Chondrocyte (in vitro differentiated cells): ENCODE measurements around the gene SLN. TPM values are rescaled to one million over a fixed set of nuclear protein-coding genes. Genes with fewer than 3 reads are reported as not detected.

Source experiments
- DNase-seq: peaks from one replicate; pipeline ENCODE4 v3.0.0; 2021; ENCODE audit warnings: mixed read lengths, low spot score
- H3K27ac Mint-ChIP-seq: one replicate; pipeline ENCODE4 v1.8.0; 2021; ENCODE audit warnings: mild to moderate bottlenecking, moderate library complexity, mixed read lengths; ENCODE audit not compliant: unreplicated experiment
- H3K27me3 Mint-ChIP-seq: 2 replicates; pipeline ENCODE4 v1.8.0; 2021; ENCODE audit warnings: low read depth, mixed read lengths
- H3K36me3 Mint-ChIP-seq: 2 replicates; pipeline ENCODE4 v1.8.0; 2021; ENCODE audit warnings: low read depth, mixed read lengths
- H3K4me1 Mint-ChIP-seq: 2 replicates; pipeline ENCODE4 v1.8.0; 2021; ENCODE audit warnings: low read depth, mild to moderate bottlenecking, mixed read lengths
- H3K4me3 Mint-ChIP-seq: one replicate; pipeline ENCODE4 v1.8.0; 2021; ENCODE audit warnings: mild to moderate bottlenecking, moderate library complexity, mixed read lengths; ENCODE audit not compliant: unreplicated experiment
- H3K9me3 Mint-ChIP-seq: 2 replicates; pipeline ENCODE4 v1.8.0; 2021; ENCODE audit warnings: low read depth, mixed read lengths
- total RNA-seq: library from RNA; stranded (reverse); gene quantifications from 3 replicates; pipeline ENCODE4 v1.2.1, GENCODE V29; 2021
- TF ChIP-seq, protein P1 (sequence below): fragments of 200-600 bp; sonication (generic); IDR thresholded peaks from 2 replicates; pipeline ENCODE4 v1.5.0; 2021; ENCODE audit warnings: antibody characterized with exemption, mild to moderate bottlenecking, moderate library complexity

SLN gene
- total RNA-seq, 1 donor from 2014 or later = not detected

DNA sequence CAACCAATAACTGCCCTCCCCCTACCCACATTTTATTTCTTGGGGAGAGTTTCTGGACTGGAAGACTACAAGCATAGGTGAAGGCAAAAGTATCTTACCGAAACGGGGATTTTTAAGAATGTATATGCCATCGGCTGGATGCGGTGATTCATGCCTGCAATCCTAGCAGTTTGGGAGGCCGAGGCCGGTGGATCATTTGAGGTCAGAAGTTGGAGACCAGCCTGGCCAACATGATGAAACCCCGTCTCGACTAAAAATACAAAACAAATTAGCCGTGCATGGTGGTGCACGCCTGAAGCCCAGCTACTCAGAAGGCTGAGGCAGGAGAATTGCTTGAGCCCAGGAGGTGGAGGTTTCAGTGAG lies 20.8 kb upstream of the SLN start:
- no peak overlapping the region for H3K27ac Mint-ChIP-seq
- DNase-seq = no peak
- peaks cover 37% of the 10 kb centered on the region for H3K27me3 Mint-ChIP-seq
- H3K9me3 Mint-ChIP-seq = no peaks in the 10 kb centered on the region
- no peak overlapping the region for H3K4me3 Mint-ChIP-seq
- TF ChIP-seq, protein P1, sequence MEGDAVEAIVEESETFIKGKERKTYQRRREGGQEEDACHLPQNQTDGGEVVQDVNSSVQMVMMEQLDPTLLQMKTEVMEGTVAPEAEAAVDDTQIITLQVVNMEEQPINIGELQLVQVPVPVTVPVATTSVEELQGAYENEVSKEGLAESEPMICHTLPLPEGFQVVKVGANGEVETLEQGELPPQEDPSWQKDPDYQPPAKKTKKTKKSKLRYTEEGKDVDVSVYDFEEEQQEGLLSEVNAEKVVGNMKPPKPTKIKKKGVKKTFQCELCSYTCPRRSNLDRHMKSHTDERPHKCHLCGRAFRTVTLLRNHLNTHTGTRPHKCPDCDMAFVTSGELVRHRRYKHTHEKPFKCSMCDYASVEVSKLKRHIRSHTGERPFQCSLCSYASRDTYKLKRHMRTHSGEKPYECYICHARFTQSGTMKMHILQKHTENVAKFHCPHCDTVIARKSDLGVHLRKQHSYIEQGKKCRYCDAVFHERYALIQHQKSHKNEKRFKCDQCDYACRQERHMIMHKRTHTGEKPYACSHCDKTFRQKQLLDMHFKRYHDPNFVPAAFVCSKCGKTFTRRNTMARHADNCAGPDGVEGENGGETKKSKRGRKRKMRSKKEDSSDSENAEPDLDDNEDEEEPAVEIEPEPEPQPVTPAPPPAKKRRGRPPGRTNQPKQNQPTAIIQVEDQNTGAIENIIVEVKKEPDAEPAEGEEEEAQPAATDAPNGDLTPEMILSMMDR = no peak
- H3K36me3 Mint-ChIP-seq = no peaks in the 10 kb centered on the region
- no peaks in the 10 kb centered on the region for H3K4me1 Mint-ChIP-seq

DNA sequence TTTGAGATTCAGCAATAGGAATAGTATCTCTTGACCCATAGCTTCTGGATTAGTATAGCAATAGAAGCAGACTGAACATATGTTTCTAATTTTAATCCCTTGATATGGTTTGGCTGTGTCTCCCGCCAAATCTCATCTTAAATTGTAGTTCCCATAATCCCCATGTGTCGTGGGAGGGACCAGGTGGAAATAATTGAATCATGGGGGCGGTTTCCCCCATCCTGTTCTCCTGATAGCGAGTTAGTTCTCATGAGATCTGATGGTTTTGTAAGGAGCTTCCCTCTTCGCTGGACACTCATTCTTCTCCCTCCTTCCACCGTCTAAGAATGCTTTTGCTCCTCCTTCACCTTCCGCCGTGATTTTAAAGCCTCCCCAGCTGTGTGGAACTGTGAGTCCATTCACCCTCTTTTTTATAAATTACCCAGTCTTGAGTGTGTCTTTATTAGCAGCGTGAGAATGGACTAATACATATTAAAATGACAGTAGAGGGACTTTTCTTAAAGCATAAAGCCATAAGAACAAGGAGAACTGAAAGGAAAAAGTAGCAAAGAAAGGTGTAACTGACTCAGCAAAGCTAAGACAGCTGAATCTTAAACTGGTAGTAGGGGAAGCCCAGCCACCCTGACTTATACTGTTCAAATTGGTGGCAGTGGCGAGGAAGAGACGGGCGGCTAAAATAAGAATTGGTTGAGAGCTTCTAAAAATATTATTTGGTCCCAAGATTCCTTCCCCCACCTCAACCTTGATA lies 20.3 kb upstream of the SLN start:
- H3K4me3 Mint-ChIP-seq = no peak overlapping the region
- TF ChIP-seq, protein P1 = no peak
- no peak overlapping the region for H3K27ac Mint-ChIP-seq
- DNase-seq = no peak
- H3K4me1 Mint-ChIP-seq = no peaks in the 10 kb centered on the region
- peaks cover 40% of the 10 kb centered on the region for H3K27me3 Mint-ChIP-seq
- no peaks in the 10 kb centered on the region for H3K9me3 Mint-ChIP-seq
- H3K36me3 Mint-ChIP-seq = no peaks in the 10 kb centered on the region

DNA sequence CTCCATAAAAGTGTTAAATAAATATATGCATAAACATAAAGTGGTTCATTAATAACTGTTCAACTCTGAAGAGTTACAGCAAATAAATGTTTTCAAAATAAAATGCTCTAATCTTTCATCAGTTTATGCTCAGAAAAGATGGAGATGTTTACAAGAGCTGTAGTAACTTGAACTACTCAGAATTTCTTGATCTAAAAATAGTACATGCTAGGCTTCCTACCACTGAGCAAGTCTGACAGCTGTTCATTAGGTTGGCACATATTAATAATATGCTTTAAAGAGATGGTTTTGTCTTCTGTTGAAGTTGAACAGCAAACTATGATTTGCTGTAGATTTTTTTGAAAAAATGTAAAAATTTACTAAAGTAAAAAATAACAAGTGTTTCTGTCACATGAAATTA lies 10.8 kb upstream of the SLN start:
- Mint-ChIP-seq H3K27me3 (peaks cover 37% of the 10 kb centered on the region), H3K4me1 (peaks cover 8% of the 10 kb centered on the region), H3K27ac (no peak overlapping the region), H3K36me3 (no peaks in the 10 kb centered on the region), H3K4me3 (no peak overlapping the region), H3K9me3 (no peaks in the 10 kb centered on the region)
- no peak for DNase-seq
- TF ChIP-seq, protein P1 = no peak

DNA sequence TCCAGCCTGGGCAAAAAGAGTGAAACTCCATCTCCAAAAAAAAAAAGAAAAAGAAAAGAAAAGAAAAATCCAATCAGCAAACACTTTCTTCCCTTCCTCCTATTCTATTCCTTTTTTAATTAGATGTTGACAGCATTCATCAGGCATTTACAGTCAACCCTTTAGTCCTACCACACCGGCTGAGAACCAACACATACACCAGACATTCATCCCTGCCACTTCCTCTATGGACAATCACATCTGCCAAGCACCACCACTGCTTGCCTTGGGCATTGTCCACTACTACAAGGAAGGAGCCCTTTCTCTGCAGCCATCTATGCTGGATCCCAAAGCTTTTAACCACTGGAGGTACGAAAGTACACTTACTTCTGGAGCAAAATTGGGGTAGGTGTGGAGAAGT lies 9.4 kb upstream of the SLN start:
- no peak for DNase-seq
- Mint-ChIP-seq H3K27ac (no peak overlapping the region), H3K9me3 (no peaks in the 10 kb centered on the region), H3K27me3 (peaks cover 30% of the 10 kb centered on the region), H3K36me3 (no peaks in the 10 kb centered on the region), H3K4me1 (peaks cover 8% of the 10 kb centered on the region), H3K4me3 (no peak overlapping the region)
- TF ChIP-seq, protein P1 = no peak

DNA sequence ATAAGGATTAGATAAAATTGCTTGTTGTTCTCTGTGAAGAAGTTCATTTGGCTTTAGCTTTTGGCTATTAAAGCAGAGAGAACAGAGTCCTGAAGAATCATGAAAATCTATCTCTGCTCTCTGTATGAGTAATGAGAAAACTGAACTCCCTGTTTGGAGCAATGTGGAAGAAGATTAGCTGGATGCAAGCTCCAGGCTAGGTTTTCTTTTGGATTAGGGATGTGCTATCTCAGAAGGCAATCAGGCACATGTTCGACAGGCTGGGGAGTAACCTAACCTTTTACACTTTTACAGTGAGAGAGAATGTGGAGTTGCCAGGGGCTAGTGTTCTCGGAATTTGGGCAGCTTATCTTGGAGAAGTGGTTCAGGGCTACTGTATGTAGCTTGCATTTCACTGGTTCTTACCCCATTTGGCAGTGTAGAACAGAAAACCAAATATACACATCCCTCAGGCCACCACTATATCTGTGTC lies 8.5 kb upstream of the SLN start:
- Mint-ChIP-seq H3K27me3 (peaks cover 28% of the 10 kb centered on the region), H3K36me3 (no peaks in the 10 kb centered on the region), H3K4me3 (no peak overlapping the region), H3K27ac (no peak overlapping the region), H3K9me3 (no peaks in the 10 kb centered on the region), H3K4me1 (peaks cover 8% of the 10 kb centered on the region)
- TF ChIP-seq, protein P1 = no peak
- DNase-seq = no peak
